NCI-H2196 (cell line): ENCODE measurements around the gene CMIP.

ENCODE experiments used
- DNase-seq: peaks from one replicate; lab custom pipeline; 2025; ENCODE audit not compliant: unreplicated experiment; lab: John Stamatoyannopoulos, UW

The CMIP gene

GRCh38 chr16:81649561-81650184, 205.1 kb downstream of the CMIP start:
- no peak for DNase-seq

- no peak for DNase-seq
Observed at GRCh38 chr16:81650281-81650680, 205.7 kb downstream of the CMIP start.

- DNase-seq: no peak
Observed at GRCh38 chr16:81650982-81651562, 206.5 kb downstream of the CMIP start.

DNA sequence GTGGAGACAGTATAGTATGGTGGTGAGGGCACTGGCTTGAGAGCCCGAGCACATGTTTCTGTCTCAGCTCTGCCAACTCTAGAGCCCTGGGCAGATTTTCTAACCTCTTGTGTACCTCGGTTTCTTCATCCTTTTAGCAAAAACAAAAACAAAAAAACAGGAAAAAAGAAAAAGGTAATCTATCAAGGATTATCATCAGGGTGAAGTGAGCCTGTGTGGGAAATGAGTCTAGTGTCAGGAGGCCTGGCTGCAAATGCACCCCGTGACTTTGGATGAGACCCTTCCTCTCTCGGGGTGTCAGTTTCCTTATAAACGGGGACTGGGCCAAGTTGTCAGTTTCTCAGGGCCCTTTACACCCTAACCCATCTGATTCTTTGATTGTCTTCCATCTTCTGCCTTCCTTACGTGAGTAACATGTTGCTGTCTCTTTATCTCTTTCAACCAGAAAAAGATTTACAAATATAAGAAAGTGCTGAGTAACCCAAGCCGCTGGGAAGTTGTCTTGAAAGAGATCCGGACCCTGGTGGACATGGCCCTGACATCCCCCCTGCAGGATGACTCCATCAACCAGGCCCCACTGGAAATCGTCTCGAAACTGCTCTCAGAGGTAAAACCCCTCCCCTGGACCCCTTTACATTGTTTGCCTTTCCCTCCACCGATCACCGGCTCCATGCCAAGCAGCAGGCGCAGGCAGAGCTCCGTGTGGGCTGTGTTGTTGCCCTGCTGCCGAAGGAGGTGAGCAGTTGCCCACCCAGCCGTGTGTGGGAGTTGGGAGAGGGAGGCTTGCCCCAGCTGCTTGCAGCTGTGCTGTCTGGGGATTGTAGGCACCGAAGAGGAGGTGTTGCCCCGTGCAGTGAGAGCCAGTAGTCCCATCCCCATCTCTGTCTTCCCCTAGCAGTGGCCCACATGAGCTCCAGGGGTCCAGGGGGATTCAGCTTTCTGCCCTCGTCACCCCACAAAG, 207.4 kb downstream of the CMIP start:
- no peak for DNase-seq

- DNase-seq: peak; percentile 28
Observed at GRCh38 chr16:81652798-81653505, 208.3 kb downstream of the CMIP start.

DNA sequence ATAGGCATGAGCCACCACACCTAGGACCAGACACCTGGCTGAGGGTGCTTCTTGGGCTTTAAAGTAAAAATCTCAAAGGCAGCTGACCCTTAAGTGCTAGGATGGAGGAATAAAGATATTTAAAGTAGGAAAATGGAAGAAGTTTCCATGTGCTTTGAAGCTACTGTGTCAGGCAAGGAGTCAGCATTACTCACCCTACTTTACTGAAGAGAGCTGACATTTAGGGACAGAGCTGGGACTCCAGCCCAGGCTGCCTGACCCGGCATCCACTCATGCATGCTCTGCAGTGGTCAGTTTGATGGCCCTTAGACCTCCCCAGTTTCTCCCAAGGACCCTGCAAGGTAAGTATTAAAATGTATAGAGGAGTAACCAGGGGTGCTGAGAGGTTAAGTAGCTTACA, 209.7 kb downstream of the CMIP start:
- DNase-seq: no peak

DNA sequence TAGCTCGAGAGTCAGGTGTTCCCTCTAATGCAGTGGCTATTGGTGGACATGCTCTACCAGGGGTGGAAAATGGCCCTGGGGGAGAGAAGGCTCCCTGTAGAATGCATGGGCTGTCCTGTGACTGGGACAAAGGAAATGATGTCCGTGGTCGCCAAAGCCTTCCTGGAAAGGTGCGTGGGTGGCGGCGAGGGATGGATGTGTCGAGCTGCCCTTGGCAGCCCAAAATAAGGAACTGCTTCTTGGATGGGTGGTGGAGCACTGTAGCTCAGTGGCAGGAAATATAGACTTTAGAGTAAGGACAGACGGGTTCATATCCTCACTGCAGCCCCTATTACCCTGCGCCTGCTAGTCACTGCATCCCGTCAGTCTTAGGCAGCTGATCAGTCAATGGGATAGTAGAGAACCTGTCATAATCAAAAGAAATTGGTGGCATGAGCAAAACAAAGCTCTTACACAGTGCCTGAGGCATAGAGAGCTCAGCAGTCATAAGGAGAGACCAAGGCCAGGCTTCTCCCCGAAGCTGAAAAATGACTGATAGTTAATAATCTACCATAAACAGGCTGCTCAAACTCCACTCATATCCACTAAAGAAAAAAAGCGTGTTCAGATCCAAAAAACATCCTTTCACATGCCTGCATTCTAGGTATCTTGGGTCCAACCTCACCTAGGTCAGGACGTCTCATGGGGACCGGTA, 211.0 kb downstream of the CMIP start:
- no peak for DNase-seq

GRCh38 chr16:81657224-81657623, 212.6 kb downstream of the CMIP start:
- no peak for DNase-seq

DNA sequence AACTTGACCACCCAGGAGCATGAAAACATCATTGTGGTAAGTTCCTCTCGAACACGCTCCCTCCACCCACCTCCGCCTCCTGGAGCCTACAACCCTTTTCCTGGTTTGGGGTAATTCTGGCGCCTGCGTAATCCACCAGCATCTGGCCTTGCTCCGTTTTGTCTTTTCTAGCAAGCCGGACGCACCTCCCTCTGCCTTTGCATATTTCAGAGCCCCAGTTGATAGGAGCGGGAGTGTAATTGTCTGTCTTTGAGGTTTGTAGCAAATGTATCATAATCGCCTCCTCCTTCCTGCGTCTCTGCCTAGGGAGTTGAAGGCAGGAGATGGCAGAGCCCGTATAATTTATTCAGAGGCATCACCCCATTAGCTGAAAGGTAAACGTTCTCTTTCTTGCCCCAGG, 213.2 kb downstream of the CMIP start:
- DNase-seq: no peak

- no peak for DNase-seq
Observed at GRCh38 chr16:81658373-81658772, 213.8 kb downstream of the CMIP start.

DNA sequence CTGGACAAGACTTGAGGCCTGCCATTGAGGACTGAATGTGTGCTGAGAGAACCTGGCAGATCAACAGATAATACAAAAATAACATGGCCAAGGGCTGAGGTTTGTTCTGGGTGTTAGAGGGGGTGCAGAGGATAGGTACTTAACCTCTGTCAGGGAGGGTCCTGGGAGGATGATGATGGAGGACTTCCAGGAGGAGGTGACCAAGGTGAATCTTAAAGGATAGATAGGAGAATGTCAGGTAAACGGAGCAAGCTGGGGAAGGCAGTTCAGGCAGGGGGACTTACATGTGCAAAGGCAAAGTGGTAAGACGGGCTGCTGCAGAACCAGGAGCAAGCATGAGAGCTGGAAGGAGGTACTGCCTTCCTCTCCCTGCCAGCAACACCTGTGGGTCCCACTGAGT, 214.6 kb downstream of the CMIP start:
- DNase-seq: no peak

- no peak for DNase-seq
Observed at GRCh38 chr16:81661082-81661481, 216.5 kb downstream of the CMIP start.

DNA sequence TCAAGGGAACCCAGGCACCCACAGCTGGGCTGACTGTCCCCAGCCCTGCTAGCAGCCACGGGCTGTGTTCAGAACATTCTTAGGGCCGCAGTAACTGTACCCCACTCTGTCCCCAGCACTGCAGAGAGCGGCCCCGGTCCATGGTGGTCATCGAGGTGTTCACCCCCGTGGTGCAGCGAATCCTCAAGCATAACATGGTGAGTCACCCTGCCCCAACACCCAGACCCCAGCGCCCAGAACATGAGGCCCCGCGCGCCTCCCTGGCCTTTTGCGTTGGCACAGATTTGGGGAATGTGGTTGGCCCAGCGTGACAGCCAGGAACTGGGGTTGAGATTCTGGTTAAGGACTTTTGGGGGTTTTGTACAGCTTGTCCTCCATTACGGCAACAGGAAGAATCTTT, 219.5 kb downstream of the CMIP start:
- DNase-seq: no peak

DNA sequence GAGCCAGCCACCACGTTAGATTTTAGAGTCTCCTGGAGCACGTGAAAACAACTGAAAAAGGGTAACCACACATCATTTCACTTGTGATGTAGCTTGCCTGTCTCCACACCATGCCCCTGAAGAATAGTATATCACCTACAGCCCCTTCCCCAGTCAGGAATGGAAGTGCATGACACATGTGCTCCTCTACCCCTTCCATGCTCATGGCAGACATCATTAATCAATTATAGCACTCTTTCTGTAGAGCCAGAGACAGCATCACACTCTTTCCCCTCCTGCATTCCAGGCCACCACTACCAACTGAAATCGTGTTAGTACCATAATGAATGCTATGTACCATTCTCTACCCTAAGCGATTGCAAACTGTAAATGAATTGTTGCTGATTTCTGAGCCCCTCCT, 221.0 kb downstream of the CMIP start:
- DNase-seq: no peak

GRCh38 chr16:81666113-81666512, 221.5 kb downstream of the CMIP start:
- no peak for DNase-seq

DNA sequence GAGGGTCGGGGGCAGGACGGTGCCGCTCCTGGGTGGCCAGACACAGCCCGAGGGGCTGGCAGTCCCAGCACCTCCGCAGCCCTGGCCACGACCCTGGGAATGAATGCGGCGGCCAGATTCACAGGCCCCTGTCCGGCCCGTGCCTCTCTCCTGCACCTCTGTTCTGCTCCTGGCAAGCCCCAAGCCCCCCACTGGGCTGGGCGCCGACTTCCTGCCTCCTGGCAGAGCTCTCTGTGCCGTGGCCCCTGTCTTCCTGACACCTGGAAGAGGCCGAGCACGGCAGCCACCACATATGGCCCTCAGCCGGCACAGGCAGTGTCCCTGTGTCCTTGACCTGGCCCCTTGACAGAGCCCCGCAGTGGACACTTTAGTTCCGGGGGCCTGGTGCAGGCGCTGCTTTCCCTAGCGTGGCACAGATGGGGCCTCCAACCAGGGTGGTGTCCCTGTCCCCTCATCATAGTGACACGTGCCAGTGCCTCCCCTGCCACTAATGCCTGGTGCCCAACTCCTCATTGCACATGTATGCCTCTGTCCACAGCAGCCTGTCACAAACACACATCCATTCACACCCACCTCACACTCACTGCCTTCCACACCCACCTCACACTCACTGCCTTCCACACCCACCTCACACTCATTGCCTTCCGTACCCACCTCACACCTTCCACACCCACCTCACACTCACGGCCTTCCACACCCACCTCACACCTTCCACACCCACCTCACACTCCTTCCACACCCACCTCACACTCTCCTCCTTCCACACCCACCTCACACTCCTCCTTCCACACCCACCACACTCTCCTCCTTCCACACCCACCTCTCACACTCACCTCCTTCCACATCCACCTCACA, 223.9 kb downstream of the CMIP start:
- DNase-seq: no peak

DNA sequence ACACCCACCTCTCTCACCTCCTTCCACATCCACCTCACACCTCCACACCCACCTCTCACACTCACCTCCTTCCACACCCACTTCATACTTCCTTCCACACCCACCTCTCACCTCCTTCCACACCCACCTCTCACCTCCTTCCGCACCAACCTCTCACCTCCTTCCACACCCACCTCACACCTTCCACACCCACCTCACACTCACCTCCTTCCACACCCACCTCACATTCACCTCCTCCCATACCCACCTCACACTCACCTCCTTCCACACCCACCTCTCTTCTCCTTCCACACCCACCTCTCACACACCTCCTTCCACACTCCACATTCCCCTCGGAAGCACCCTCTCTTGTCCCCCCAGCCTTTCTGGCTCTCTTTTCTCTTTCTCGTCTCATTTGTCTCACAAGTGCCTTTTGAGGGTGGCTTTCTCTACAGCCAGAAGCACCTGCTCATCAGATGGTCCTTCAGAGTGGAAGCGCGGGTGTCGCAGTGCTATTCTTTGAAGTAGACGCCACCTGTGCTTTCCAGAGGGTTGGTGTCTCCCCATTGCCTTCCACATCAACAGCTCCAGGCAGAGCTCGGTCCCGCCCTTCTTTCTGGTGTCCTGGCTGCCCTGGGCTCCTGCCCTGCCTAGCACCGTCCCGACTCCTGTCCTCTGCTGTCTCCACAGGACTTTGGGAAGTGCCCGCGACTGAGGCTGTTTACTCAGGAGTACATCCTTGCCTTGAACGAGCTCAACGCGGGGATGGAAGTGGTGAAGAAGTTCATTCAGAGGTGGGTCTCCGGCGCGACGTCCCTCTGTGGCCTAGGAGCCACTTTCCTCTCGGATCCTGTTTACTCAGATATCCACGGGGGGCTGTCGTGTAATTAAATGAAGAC, 225.1 kb downstream of the CMIP start:
- no peak for DNase-seq

DNA sequence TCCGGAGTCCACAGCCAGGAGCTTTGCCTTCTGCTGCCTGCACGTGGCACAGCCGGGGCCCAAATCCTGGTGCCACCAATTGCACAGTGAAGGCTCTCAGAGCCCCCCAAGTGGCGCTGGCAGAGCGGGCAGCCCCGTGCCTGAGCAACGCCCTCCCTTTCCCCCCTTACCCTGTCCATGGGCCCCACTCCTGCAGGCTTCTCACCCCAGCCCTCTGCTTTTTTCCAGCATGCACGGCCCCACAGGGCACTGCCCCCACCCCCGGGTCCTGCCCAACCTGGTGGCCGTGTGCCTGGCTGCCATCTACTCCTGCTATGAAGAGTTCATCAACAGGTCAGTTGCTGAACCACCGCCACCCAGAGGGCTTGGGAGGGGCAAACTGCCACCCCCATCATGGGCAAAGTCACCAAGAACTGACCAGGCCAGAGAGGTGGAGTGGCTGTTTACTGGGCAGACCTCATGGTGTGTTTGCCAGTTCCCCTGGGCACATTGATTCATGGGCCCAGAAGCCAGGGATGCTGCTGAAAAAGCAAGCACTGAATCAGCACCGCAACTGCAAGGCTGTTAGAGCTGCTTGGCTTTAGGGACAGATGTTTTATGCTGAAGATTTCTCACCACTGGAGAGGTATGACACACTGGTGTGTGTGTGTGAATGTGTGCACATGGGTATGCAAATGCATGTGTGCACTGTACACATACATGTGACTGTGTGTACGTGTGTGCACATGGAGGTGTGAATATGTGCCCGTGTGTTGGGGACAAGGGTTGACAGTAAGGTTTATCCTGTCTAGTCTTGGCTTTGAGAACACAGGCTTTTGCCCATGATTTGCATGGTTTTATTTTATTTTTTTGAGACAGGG, 227.4 kb downstream of the CMIP start:
- no peak for DNase-seq
